GM13976 (cell line): ENCODE measurements around the gene GRIA1.

Experiments
- DNase-seq: peaks from one replicate; pipeline ENCODE4 v3.0.0; 2012; ENCODE audit warnings: low spot score
- in situ Hi-C: fragments of 300-500 bp; cut with MboI; formaldehyde crosslinking; loops from one replicate; pipeline ENCODE4 v1.12.0; 2022; ENCODE audit warnings: low sequenced_read_pairs, mixed read lengths, inconsistent platforms; ENCODE audit not compliant: unreplicated experiment
- TF ChIP-seq, protein P1 (sequence below): IDR thresholded peaks from 2 replicates; pipeline ENCODE4 v1.5.1; 2012; ENCODE audit warnings: borderline replicate concordance, mild to moderate bottlenecking; ENCODE audit not compliant: insufficient read depth; ENCODE audit errors: extremely low read depth, missing control alignments, control extremely low read depth

GRIA1 gene

DNA sequence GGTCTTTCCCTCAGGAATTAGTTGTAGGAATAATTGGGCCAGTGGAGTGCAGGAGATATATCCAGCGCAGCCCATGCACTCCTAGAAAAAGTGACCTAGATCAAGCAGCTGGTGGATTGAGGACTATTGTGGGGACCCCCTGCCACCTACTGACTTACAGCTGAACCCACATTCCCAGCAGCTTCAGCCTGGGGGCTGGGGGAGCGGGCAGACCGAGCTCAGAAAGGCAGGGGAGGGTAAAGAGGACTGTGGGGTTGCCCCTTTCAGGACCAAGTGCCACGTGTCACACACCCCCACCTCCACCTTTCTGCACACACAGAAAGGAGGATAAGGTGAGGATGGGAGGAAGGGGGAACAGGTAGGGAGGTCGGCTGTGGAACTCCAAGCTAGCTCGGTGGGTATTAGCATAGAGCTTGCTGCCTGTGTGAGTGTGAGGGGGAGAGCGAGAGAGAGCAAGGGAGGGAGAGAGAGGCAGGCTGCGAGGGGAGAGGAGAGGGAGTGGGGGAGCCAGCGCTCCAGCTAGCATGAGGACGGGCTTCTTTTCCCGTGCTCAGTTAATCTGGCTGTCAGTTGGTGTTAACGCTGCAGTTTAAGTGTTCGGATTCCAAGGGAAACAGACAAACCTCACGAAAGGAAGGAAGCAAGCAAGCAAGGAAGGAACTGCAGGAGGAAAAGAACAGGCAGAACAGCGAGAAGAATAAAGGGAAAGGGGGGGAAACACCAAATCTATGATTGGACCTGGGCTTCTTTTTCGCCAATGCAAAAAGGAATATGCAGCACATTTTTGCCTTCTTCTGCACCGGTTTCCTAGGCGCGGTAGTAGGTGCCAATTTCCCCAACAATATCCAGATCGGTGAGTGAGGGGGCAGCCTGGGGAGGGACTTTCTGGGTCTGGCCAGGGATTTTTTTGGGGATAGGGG is at the start of gene GRIA1:
Gene GRIA1, plus strand, starts transcription at position 553 of the 920 bp plus-strand sequence.
- no peak for DNase-seq
- in situ Hi-C loops: no loop called here
- TF ChIP-seq, protein P1, sequence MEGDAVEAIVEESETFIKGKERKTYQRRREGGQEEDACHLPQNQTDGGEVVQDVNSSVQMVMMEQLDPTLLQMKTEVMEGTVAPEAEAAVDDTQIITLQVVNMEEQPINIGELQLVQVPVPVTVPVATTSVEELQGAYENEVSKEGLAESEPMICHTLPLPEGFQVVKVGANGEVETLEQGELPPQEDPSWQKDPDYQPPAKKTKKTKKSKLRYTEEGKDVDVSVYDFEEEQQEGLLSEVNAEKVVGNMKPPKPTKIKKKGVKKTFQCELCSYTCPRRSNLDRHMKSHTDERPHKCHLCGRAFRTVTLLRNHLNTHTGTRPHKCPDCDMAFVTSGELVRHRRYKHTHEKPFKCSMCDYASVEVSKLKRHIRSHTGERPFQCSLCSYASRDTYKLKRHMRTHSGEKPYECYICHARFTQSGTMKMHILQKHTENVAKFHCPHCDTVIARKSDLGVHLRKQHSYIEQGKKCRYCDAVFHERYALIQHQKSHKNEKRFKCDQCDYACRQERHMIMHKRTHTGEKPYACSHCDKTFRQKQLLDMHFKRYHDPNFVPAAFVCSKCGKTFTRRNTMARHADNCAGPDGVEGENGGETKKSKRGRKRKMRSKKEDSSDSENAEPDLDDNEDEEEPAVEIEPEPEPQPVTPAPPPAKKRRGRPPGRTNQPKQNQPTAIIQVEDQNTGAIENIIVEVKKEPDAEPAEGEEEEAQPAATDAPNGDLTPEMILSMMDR: no peak

DNA sequence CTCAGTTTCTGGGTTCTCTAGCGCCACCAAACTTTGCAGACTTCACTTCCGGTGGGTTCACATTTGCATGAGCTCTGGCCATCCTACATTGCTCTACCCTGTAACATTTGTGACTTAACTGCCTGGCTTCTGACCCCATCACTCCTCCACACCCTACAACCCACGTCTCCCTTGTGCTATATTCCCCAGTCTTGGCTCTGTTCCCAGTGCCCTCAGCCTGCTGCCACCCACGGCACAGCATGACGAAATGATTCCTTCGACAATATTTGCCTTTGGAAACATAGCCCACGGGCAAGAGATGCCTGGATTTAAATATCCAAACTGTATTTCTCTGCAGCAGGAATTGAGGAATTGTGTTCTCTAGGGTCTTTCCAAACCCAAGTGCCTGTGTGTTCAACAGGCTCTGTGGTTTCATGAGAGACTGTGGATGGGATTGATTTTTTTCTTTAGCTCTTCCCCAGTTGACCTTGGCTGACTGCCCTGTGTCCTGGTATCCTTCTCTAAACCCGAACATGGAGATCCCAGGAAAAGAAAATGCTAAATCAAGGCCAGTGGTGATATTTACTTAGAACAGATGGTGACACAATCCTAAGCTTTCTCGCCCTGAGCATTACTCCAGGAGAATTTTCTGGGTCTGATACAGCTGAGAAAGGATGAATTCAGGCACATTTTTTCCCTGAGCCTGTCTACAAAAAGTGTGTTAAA is 44.4 kb upstream of the GRIA1 start:
- no peak for DNase-seq
- in situ Hi-C loops: no loop called here
- TF ChIP-seq, protein P1: no peak

DNA sequence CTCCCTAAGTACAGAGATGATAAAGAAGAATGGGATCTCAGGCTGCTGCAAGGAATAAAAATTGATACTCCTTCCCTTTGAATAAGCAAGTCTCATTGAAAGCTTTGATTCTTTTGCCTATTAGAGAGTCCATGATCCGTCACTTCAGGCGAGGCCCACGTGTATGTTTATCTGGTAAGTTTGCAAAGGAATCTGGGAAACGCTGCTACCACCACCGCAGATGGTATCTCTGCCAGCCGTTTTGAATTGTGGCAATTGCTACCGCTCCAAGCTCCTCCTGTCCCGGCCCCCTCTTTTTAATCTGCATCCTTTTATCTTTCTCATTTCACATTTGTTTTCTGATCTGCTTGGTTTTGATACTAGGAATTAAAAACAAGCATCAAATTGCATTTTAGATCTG is 42.9 kb upstream of the GRIA1 start:
- TF ChIP-seq, protein P1: no peak
- no peak for DNase-seq
- in situ Hi-C loops: no loop called here

DNA sequence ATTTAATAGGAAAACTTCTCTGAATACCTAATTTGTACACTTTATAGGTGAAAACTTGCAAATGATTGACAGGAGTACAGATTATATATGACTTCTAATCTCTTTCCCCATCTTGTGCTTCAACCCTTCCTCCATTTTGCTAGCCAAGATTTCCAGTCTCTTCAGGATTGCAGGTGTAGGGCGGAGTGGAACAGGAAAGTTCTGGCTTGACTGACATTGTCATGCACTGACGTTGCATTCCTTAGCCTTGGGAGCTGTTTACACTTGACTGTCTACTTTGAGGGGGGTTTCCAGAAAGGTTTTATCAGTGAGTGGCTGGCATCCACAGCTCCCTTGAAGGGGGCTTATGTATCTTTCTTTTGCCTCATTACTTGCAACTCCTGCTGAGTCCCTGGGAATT is 34.1 kb upstream of the GRIA1 start:
- in situ Hi-C loops: no loop called here

GRCh38 chr5:153456993-153457392 is 33.5 kb upstream of the GRIA1 start:
- in situ Hi-C loops: no loop called here
- DNase-seq: no peak
- TF ChIP-seq, protein P1: no peak

More for the DNA sequence above, 34.1 kb upstream of the GRIA1 start:
- no peak for DNase-seq
- TF ChIP-seq, protein P1: no peak

DNA sequence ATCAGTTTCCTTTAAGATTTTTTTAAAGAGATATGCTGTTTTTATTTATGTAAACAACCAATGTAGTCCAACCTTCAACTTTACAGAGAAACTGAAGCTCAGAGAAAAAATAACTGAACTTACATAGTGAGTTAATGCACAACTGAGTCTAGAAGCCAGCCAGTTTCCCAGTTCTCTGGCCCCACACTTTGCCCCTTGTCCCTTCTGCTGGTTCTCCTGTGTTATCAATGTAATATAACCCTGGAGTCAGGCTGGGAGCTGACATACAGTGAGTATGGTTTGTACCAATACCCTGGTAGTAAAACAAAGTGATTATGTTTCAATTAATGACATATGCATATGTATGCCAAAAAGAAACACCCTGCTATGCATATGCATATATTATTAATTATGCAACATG is 32.2 kb upstream of the GRIA1 start:
- in situ Hi-C loops: no loop called here
- TF ChIP-seq, protein P1: no peak
- DNase-seq: no peak
